ENCODE measurements around the gene TBL1X. TPM values are rescaled to one million over a fixed set of nuclear protein-coding genes. Genes with fewer than 3 reads are reported as not detected.

Gene TBL1X
- total and polyA plus RNA-seq, 8 donors: 2.4 to 16.6 (median 9.3) TPM

- ATAC-seq: no peak
Measured at GRCh38 chrX:9537781-9538180, 72.9 kb downstream of the TBL1X start.

GRCh38 chrX:9538544-9539045, 73.7 kb downstream of the TBL1X start:
- DNase-seq: peak in 3 of 6 donors; percentile 14 to 61 (median 45)
- Histone ChIP-seq H3K36me3 (no peaks in the 10 kb centered on the region), H3K4me3 (no peak overlapping the region), H3K9me3 (no peaks in the 10 kb centered on the region), H3K4me1 (no peaks in the 10 kb centered on the region), H3K27ac (no peak overlapping the region), H3K27me3 (no peaks in the 10 kb centered on the region)
- 28 to 51% methylated on average over 10 of the region's 10 CpGs for WGBS, 2 donors
- no peak for TF ChIP-seq CTCF (IDR thresholded peaks at IDR 0.05)
- no peak for FAIRE-seq
- peak; percentile 24 to 78 (median 56) for ATAC-seq
- intact Hi-C loops (cut with DNase I): no loop called here

More at GRCh38 chrX:9537781-9538180, 72.9 kb downstream of the TBL1X start:
- no peak for DNase-seq
- no peak overlapping the region for H3K27ac ChIP-seq
- H3K9me3 ChIP-seq: no peaks in the 10 kb centered on the region
- TF ChIP-seq CTCF (IDR thresholded peaks at IDR 0.05): no peak
- WGBS, 2 donors: 79 to 89% methylated on average over 8 of the region's 8 CpGs
- intact Hi-C loops (cut with DNase I): no loop called here
- no peak overlapping the region for H3K4me3 ChIP-seq
- FAIRE-seq: no peak
- H3K4me1 ChIP-seq: no peaks in the 10 kb centered on the region
- H3K36me3 ChIP-seq: no peaks in the 10 kb centered on the region
- H3K27me3 ChIP-seq: no peaks in the 10 kb centered on the region

GRCh38 chrX:9539605-9540387, 74.9 kb downstream of the TBL1X start:
- H3K4me1 ChIP-seq: no peaks in the 10 kb centered on the region
- intact Hi-C loops (cut with DNase I): no loop called here
- no peaks in the 10 kb centered on the region for H3K27me3 ChIP-seq
- ATAC-seq (no peak), DNase-seq (no peak), FAIRE-seq (no peak)
- TF ChIP-seq CTCF (IDR thresholded peaks at IDR 0.05): no peak
- no peaks in the 10 kb centered on the region for H3K9me3 ChIP-seq
- no peak overlapping the region for H3K4me3 ChIP-seq
- 67 to 77% methylated on average over 5 of the region's 5 CpGs for WGBS, 2 donors
- no peaks in the 10 kb centered on the region for H3K36me3 ChIP-seq
- H3K27ac ChIP-seq: no peak overlapping the region

GRCh38 chrX:9542106-9542760, 77.4 kb downstream of the TBL1X start:
- no peaks in the 10 kb centered on the region for H3K27me3 ChIP-seq
- WGBS, 2 donors: 77% methylated on average over 13 of the region's 13 CpGs
- H3K9me3 ChIP-seq: no peaks in the 10 kb centered on the region
- H3K4me3 ChIP-seq: no peak overlapping the region
- DNase-seq (no peak), ATAC-seq (peak in 2 of 4 donors; percentile 37 to 46), FAIRE-seq (no peak)
- H3K36me3 ChIP-seq: no peaks in the 10 kb centered on the region
- H3K4me1 ChIP-seq: no peaks in the 10 kb centered on the region
- H3K27ac ChIP-seq: no peak overlapping the region
- no peak for TF ChIP-seq CTCF (IDR thresholded peaks at IDR 0.05)
- intact Hi-C loops (cut with DNase I): no loop called here

GRCh38 chrX:9542761-9543111, 77.9 kb downstream of the TBL1X start:
- H3K27me3 ChIP-seq: no peaks in the 10 kb centered on the region
- H3K4me1 ChIP-seq: no peaks in the 10 kb centered on the region
- no peak for TF ChIP-seq CTCF (IDR thresholded peaks at IDR 0.05)
- 72 to 86% methylated on average over 12 of the region's 12 CpGs for WGBS, 2 donors
- no peak for ATAC-seq
- H3K9me3 ChIP-seq: no peaks in the 10 kb centered on the region
- no peak for DNase-seq
- no peaks in the 10 kb centered on the region for H3K36me3 ChIP-seq
- H3K4me3 ChIP-seq: no peak overlapping the region
- no peak for FAIRE-seq
- intact Hi-C loops (cut with DNase I): no loop called here
- no peak overlapping the region for H3K27ac ChIP-seq

Data from pancreas (tissue), 10 donors.